MM.1S (cell line): Measurements from ENCODE around the gene FARP1.

Experiments
- CTCF ChIP-seq: fragments of 300-600 bp; sonication (generic); IDR thresholded peaks from 2 replicates; pipeline ENCODE4 v1.5.1; 2016; ENCODE audit warnings: antibody characterized with exemption, low read length, mixed read lengths
- EZH2 ChIP-seq: fragments of 300-600 bp; sonication (generic); optimal IDR thresholded peaks from 2 replicates; pipeline ENCODE3; 2017; ENCODE audit warnings: low read depth, mild to moderate bottlenecking, antibody characterized with exemption, low read length, mixed read lengths
- EZH2phosphoT487 ChIP-seq: fragments of 300-600 bp; sonication (generic); IDR thresholded peaks from 2 replicates; pipeline ENCODE4 v1.6.1; 2018; ENCODE audit warnings: antibody characterized with exemption, low read length

- no peak for TF ChIP-seq CTCF
- no peak for TF ChIP-seq EZH2phosphoT487
- TF ChIP-seq EZH2, result no peak
Observed at GRCh38 chr13:98204546-98204945, 61.7 kb downstream of the FARP1 start.
